NCI-H146 treated with DMSO at 0.1 percent for 48 hours (cell line): ENCODE results near the gene AMFR.
"Not testable (repeated sequence)": the region's sequence is repeated elsewhere in the genome, so short reads cannot be mapped to it uniquely, and the experiment has no call there.

Experiments
- DNase-seq: peaks from one replicate; lab custom pipeline; 2025; ENCODE audit not compliant: unreplicated experiment; lab: John Stamatoyannopoulos, UW

Gene AMFR

GRCh38 chr16:56396724-56397123, 28.6 kb downstream of the AMFR start:
- not testable (repeated sequence) for DNase-seq

GRCh38 chr16:56389554-56389953, 35.8 kb downstream of the AMFR start:
- no peak for DNase-seq

DNA sequence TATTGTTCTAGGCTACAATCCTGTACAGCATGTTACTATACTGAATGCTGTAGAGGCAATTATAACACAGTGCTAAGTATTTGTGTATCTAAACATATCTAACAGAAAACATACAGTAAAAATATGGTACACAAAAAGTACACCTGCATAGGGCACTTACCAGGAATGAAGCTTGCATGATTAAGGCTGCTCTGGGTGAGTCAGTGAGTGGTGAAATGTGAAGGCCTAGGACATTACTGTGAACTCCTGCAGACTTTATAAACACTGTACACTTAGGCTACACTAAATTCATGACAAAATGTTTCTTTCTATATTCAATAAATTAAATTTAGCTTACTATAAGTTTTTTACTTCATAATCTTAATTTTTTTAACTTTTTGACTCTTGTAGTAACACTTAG, 37.1 kb downstream of the AMFR start:
- DNase-seq: no peak

DNA sequence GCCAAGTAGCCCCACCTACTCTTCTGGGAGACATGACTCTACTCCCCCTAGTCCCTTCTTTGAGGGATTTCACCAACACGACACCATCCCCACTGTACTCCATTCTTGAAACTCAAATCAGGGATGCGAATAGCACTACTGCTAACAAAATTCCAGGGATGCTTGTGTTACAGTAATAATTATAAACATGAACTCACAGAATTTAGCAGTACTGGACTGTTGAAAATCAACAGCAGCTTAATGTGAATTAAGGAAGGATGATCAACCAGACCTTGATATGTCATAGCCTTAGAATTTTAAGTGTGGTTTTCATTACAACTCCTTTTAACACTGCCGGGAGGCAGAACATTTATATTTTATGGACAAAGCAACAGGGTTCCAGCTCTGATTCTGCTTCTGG, 37.9 kb downstream of the AMFR start:
- no peak for DNase-seq

GRCh38 chr16:56384074-56384721, 41.1 kb downstream of the AMFR start:
- DNase-seq: no peak

- no peak for DNase-seq
These were observed 42.4 kb downstream of the AMFR start for GRCh38 chr16:56382901-56383355.

DNA sequence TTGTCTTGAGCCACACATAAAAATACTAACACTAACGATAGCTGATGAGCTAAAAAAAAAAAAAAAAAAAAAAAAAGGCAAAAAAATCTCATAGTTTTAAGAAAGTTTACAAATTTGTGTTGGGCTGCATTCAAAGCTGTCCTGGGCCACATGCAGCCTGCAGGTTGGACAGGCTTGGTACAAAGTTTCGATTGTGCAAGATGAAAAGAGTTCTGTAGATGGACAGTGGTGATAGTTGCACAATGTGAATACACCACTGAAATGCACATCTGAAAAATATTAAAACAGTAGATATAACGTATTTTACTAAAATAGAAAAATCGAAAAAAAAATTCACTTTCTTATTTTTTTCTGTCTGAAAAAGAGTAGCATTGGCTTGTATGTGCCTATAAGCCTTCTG, 42.9 kb downstream of the AMFR start:
- DNase-seq: no peak

GRCh38 chr16:56380778-56381485, 44.4 kb downstream of the AMFR start:
- DNase-seq: not testable (repeated sequence)

GRCh38 chr16:56379044-56379443, 46.3 kb downstream of the AMFR start:
- DNase-seq: not testable (repeated sequence)

DNA sequence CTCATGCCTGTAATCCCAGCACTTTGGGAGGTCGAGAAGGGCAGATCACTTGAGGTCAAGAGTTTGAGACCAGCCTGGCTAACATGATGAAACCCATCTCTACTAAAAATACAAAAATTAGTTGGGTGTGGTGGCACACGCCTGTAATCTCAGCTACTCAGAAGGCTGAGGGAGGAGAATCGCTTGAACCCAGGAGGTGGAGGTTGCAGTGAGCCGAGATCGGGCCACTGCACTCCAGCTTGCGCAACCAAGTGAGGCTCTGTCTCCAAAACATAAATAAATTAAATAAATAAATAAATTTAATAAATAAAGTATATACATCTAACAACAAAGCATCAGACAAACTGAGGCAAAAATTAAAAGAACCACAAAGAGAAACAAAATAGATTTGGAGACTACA, 49.6 kb downstream of the AMFR start:
- not testable (repeated sequence) for DNase-seq

DNA sequence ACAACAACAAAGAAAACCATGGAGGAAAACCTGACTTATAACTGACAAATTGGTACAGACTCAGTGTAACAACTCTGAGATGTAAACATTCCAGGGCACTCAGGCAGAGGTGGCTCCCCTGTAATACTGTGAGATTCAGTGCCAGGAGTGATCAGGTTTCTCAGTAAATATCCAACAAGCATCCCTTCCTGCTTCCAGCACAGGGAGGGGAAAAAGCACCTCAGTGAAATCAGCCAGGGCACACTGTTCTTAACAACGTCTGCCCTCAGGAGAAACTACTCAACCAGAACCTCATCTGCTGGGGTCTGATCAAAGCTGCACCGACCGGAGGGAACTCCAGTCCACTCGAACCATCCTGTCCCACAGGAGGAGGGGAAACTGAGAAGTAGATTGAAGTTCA, 52.3 kb downstream of the AMFR start:
- no peak for DNase-seq

DNA sequence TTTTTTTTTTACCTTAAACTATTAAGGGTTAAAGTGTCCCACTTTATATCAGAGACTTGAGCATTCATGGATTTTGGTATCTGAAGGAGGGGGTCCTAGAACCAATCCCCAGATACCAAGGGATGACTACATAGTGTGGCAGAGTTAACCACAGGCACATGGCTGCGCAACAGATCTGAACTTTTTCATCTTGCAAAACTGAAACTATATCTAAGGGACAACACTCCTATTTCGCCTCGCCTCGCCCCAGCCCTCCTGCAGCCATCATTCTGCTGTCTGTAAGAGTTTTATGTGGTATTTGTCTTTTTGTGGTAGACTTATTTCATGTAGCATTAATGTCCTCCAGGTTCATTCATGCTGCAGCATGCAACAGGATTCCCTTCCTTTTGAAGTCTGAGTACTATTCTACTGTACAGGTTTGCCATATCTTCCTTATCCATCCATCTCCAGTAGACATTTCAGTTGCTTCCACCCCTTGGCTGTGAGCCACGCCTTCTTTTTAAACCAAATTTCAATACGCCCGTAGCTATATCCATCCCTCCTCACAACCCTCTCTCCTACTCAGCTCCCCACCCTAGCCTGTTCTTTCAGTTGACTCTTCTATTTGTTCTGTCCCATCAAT, 53.2 kb downstream of the AMFR start:
- DNase-seq: no peak

- no peak for DNase-seq
These were observed 53.7 kb downstream of the AMFR start for GRCh38 chr16:56371660-56371937.

DNA sequence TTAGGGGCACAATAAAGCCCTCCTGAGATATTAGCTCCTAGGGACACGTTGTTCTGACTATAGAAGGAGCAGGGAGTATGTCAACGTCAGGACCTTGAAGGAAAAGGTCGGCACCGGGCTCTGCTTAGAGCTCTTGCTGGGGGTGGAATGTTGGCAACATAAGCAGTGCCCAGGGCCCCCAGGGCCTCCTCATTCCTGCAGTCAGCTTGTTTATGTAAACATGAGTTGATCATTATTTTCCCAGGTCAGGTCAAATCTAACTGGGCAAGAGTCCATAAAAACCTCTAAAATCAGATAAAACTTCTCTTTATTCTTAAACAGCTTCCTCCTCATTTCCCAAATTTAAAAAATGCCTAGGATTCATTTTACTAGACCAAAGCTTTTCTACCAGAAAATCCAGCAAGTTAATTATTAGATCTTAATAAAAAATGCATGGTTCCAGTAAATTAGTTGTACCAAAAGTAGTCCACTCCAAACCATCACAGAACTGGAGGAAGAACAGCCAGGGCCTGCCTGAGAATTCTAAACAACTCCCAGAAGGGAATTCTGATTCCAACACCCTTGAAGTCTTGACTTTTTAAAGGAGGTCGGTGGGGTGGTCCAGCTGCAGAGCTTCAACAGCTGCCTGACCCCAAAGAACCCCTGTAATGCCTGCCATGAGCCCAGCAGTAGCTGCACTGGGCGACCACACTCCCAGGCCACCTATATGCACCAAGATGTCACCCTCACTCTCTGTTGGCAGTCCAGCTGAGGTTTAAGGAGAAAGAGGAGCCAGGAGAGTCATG, 54.3 kb downstream of the AMFR start:
- no peak for DNase-seq

- no peak for DNase-seq
These were observed 55.0 kb downstream of the AMFR start for GRCh38 chr16:56370185-56370874.

- no peak for DNase-seq
These were observed 56.1 kb downstream of the AMFR start for GRCh38 chr16:56369202-56369601.

- DNase-seq: no peak
These were observed 56.8 kb downstream of the AMFR start for GRCh38 chr16:56368545-56368944.

DNA sequence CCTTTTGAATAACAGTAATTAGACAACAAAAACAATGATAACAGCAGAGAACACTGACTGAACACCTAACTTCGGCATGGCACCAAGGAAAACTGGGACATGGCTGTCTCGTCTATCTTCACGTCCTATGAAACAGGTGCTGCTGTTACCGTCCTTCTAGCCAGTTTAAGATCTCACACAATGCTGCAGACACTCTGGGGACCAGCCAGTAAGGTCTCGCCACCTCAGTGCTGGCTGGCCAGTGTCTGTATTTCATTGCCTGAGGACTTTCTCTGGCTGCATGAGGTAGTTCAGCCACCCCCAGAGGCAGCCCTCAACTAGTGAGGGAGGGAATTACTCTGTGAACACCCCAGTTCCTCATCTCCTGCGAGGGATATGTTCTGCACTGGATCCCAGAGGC, 57.6 kb downstream of the AMFR start:
- no peak for DNase-seq

DNA sequence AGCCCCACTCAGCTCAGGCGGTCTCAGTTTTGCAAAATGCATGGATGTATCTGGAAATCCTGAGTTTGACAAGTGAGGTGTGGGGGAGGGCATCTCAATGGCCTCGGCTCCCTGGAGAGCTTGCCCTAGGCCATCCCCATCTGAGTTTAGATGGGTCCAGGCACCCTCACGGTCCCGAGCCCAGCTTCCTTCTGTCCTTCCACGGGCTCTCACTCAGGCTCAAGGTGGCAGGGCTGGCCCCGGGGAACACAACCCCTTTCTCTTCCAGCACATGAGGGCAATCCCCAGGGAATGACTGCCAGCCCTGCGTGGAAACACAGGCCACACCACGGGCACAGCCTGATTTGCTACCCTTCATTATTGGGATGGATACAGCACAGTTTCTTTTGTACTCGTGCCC, 58.4 kb downstream of the AMFR start:
- no peak for DNase-seq

DNA sequence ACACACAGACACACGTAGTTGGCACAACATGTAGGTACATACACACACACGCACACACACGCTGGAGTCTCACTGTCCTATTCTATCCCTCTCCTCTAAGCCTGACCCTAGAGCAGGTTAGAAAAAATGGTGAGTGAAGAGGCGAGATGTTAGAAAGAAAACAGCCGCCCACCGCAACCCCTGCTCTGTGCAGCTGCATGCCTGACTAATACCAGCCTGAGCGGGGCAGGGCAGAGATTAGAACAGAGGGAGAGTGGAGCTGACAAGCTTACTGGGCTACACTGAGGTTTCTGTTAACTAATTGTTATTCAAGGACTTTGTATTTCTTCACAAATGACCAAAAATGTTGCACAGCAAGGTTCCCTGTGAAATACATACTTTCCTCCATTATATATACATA, 59.8 kb downstream of the AMFR start:
- DNase-seq: no peak

GRCh38 chr16:56364865-56365264, 60.5 kb downstream of the AMFR start:
- DNase-seq: no peak
